ENCODE data around the gene MRPS6.
A peak's percentile ranks its signal among the peaks of the same experiment; 100 is the strongest.

MRPS6 gene

DNA sequence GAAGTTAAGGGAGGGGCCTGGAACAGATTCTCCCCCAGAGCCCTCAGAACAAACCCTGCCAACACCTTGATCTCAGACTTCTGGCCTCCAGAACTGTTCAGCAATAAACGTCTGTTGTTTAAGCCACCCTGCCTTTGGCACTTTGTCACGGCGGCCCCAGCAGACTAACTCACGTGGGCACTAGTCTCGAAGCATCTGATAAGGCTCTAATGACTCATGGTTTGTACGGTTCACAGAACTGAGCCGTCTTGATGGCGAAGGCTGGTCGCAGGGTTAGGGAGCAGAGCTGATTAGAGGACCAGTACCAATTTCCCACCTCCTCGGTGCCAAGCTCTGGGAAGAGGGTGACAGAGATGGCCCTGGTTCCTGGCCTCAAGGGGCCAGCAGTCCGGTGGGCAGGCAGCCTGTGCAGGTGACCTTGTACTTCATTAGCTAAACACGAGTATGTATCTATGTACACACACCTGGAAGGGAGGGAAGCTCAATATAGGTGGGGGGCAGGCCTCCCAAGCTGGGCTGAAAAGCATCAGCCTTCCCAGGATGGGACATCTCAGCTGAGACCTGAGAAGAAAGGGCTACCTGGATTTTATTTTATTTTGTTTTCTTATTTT is 112.8 kb downstream of the MRPS6 start:
- Histone ChIP-seq H3K4me2 (ENCODE audit: low read length) (peak overlapping the region; percentile 37), H3K4me3 (ENCODE audit: low read depth, low read length) (no peak overlapping the region), H3K27me3 (ENCODE audit: control insufficient read depth, insufficient read depth, low read length) (no peaks in the 10 kb centered on the region), H3K79me2 (no peaks in the 10 kb centered on the region), H3K9me3 (ENCODE audit: control insufficient read depth, low read length) (no peaks in the 10 kb centered on the region), H3K27ac (no peak overlapping the region), H3K36me3 (ENCODE audit: control insufficient read depth, insufficient read depth, low read length) (no peaks in the 10 kb centered on the region), H2AFZ (no peak overlapping the region), H3K9ac (no peak overlapping the region), H3K4me1 (no peaks in the 10 kb centered on the region)
- TF ChIP-seq, protein P1, sequence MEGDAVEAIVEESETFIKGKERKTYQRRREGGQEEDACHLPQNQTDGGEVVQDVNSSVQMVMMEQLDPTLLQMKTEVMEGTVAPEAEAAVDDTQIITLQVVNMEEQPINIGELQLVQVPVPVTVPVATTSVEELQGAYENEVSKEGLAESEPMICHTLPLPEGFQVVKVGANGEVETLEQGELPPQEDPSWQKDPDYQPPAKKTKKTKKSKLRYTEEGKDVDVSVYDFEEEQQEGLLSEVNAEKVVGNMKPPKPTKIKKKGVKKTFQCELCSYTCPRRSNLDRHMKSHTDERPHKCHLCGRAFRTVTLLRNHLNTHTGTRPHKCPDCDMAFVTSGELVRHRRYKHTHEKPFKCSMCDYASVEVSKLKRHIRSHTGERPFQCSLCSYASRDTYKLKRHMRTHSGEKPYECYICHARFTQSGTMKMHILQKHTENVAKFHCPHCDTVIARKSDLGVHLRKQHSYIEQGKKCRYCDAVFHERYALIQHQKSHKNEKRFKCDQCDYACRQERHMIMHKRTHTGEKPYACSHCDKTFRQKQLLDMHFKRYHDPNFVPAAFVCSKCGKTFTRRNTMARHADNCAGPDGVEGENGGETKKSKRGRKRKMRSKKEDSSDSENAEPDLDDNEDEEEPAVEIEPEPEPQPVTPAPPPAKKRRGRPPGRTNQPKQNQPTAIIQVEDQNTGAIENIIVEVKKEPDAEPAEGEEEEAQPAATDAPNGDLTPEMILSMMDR (IDR thresholded peaks at IDR 0.05): no peak

DNA sequence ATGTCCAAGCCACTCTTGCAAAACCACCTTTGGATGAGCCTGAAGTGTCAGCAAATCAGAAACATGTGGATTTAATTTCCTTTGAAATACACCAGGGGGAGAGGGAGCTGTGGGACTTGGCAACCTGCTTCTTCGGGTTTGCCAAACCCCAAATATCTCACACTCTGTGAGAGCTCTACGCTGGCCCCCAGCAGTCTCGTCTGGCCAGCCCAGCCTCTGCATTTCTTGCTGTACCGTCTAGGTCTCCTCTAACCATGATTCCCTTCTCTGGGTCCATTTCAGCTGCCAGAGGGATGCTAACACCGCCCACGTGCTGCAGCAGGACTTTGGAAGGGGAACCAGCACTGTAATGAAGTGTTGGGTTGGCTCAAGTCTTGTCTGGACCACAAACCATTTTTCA is 114.6 kb downstream of the MRPS6 start:
- H3K9ac ChIP-seq: no peak overlapping the region
- H3K27me3 ChIP-seq (ENCODE audit: control insufficient read depth, insufficient read depth, low read length): no peaks in the 10 kb centered on the region
- no peak overlapping the region for H3K27ac ChIP-seq
- no peaks in the 10 kb centered on the region for H3K36me3 ChIP-seq (ENCODE audit: control insufficient read depth, insufficient read depth, low read length)
- TF ChIP-seq, protein P1 (IDR thresholded peaks at IDR 0.05): no peak
- H2AFZ ChIP-seq: no peak overlapping the region
- no peaks in the 10 kb centered on the region for H3K79me2 ChIP-seq
- no peaks in the 10 kb centered on the region for H3K4me1 ChIP-seq
- no peak overlapping the region for H3K4me3 ChIP-seq (ENCODE audit: low read depth, low read length)
- H3K9me3 ChIP-seq (ENCODE audit: control insufficient read depth, low read length): no peaks in the 10 kb centered on the region
- H3K4me2 ChIP-seq (ENCODE audit: low read length): no peak overlapping the region

DNA sequence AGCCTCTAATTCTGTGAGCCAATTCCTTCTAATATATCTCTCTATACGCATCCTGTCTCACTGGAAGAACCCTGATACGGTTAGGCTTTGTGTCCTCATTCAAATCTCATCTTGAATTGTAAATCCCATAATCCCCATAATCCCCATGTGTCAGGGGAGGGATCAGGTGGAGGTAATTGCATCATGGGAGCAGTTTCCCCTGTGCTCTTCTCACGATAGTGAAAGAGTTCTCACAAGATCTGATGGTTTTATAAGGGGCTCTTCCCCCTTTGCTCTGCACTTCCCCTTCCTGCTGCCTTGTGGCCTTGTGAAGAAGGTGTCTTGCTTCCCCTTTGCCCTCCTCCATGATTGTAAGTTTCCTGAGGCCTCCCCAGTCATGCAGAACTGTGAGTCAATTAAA is 116.1 kb downstream of the MRPS6 start:
- no peak overlapping the region for H3K27ac ChIP-seq
- no peak overlapping the region for H2AFZ ChIP-seq
- H3K4me1 ChIP-seq: no peaks in the 10 kb centered on the region
- H3K9me3 ChIP-seq (ENCODE audit: control insufficient read depth, low read length): no peaks in the 10 kb centered on the region
- H3K79me2 ChIP-seq: no peaks in the 10 kb centered on the region
- no peak overlapping the region for H3K4me2 ChIP-seq (ENCODE audit: low read length)
- no peak overlapping the region for H3K4me3 ChIP-seq (ENCODE audit: low read depth, low read length)
- H3K36me3 ChIP-seq (ENCODE audit: control insufficient read depth, insufficient read depth, low read length): no peaks in the 10 kb centered on the region
- no peaks in the 10 kb centered on the region for H3K27me3 ChIP-seq (ENCODE audit: control insufficient read depth, insufficient read depth, low read length)
- TF ChIP-seq, protein P1 (IDR thresholded peaks at IDR 0.05): no peak
- no peak overlapping the region for H3K9ac ChIP-seq

DNA sequence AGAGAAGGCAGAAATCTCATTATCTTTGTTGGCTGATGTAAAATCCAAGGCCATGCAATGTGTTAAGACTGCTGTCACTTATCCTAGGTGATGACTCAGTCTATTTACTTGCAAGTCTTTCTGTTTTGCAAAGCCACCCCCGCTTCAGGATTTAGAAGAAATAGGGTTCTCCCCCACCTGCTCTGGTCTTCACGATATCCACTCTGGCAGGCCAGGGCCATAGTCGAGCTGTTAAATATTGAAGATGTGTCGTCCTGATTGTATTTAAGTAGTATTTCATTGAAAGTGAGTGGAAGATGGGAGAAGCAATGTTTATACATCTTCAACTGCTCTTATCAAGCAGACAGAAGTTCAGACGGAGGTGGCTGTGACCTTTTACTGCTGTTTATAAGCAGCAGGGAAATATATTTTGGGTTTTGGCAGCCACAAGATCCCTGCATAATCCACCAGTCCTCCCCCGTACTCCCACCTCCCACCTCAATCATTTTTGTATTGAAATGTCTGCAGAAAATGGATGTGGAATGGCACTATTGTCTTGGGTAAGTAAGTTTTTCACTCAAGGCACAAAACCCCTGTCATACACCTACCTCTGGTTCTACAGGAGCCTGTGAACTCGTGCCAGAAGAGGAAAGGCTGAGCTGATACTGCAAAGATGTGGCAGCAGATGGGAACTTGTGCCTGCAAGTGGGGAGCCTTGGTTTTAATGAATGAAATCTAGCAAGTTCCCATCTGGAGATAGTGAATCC is 117.4 kb downstream of the MRPS6 start:
- H3K36me3 ChIP-seq (ENCODE audit: control insufficient read depth, insufficient read depth, low read length): no peaks in the 10 kb centered on the region

More for the DNA sequence above, 117.4 kb downstream of the MRPS6 start:
- Histone ChIP-seq H3K27ac (no peak overlapping the region), H3K9me3 (ENCODE audit: control insufficient read depth, low read length) (no peaks in the 10 kb centered on the region), H2AFZ (no peak overlapping the region), H3K79me2 (no peaks in the 10 kb centered on the region), H3K4me3 (ENCODE audit: low read depth, low read length) (no peak overlapping the region), H3K9ac (no peak overlapping the region), H3K4me2 (ENCODE audit: low read length) (no peak overlapping the region), H3K4me1 (no peaks in the 10 kb centered on the region), H3K27me3 (ENCODE audit: control insufficient read depth, insufficient read depth, low read length) (no peaks in the 10 kb centered on the region)
- TF ChIP-seq, protein P1 (IDR thresholded peaks at IDR 0.05): no peak
